ENCODE data around the gene GUCY1A1.

GUCY1A1 gene

GRCh38 chr4:155745984-155746383 is 79.3 kb downstream of the GUCY1A1 start:
- DNase-seq = no peak

- no peak for DNase-seq
These were observed 81.4 kb downstream of the GUCY1A1 start for GRCh38 chr4:155748039-155748438.

DNA sequence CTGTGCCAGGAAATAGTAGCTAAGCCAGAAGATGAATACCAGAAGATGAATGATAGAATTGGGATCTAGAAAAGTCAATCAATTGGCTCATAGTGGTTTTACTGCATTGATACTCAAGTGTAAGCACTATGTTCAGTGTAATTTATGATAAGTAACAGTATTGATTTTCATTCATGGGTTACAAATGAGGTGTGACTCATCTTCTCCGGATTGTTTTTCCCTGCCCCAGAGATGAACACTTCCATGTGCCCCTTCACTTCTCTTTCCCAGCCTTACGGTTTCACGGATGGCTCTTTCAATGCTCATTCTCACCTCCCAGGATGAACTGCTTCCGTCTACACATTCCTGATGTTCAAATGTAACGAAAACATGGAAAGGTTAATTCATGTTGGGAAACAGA is 82.4 kb downstream of the GUCY1A1 start:
- DNase-seq = no peak

GRCh38 chr4:155751569-155751968 is 84.9 kb downstream of the GUCY1A1 start:
- no peak for DNase-seq

DNA sequence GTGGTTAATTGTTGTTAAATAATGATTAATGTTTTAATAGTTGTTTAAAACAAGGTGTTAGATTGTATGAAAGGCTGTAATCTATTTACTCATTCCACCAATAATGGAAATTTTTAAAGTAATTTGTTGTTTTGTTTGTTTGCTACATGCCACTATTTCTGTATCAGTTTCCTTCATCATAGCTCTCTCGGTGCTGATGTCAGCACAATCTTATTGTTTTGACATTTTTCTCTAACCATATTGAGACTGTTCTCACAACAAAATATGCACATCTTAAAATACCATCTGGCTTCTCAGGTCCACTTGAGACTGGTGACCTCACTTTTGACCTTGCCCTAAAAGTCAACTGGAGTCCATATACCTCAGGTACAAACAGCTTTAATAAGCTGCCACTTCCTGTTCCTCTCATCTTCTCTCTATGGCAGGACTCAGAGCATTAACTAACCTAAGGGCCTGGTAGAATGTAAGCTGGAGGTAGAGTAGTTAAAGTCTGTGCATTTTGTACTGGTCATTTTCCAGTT is 91.2 kb downstream of the GUCY1A1 start:
- no peak for DNase-seq

DNA sequence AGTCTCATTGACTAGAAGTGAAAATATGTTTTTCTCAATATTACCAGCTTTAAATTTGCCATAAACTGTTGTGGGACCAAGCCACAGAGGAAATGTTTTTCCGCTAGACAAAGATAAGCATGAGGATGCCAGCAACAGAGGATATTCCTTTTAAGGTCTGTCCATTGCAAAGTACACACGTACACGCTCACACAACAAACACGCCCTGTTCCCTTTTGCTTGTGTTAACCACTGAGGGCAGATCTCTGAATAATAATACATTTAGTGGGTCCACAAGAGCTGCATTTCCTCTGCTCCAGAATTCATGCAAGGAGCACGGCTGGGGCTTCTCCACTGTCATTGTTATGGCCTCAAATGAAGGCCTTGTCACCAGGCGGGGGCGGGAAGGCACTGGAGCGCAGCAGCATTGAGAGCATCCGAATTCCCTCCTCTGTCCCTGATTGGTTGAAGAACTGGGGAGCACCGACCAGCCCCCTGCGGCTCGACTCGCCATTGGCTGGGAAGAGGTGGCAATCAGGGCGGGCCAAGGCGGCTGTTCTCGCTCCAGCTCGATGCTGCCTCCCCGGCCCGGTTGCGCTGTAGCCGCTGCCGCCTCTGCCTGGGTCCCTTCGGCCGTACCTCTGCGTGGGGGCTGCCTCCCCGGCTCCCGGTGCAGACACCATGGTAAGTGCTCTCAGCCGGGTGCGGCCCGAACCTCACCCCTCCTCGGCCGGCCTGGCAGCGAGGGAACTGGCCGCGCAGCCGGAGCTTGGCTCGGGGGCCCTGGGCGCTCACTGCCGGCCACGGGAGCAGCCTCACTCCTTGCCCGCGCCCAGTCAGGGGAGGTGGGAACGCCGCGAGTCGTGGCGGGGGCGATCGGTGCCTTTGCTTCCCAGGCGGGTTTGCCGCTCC is 92.1 kb downstream of the GUCY1A1 start, which contains the start of gene GUCY1B1:
TSS of gene GUCY1B1 (plus strand) at position 541 of the 891 bp plus-strand sequence. CDS start at position 661, 120 bp downstream.
- DNase-seq = peak; percentile 65

GRCh38 chr4:155759372-155760252 is 93.0 kb downstream of the GUCY1A1 start:
- DNase-seq = peak; percentile 4

DNA sequence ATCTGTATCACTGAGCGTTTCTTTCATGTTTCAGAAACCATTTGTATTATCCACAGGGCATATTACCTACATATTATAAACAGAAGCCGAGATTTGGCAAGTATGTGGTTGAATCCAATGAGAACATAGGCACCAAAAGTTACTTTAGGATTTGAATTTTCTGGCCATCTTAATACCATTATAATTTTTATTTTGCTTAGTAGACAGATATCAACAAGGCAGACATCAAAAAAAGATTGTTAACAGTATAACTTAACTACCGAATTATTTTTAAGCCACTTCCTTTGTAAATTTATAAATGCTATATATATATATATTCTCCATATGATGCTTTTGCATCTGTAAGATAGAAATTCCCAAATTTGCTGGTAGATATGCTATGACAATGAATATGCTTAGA is 94.4 kb downstream of the GUCY1A1 start:
- no peak for DNase-seq

DNA sequence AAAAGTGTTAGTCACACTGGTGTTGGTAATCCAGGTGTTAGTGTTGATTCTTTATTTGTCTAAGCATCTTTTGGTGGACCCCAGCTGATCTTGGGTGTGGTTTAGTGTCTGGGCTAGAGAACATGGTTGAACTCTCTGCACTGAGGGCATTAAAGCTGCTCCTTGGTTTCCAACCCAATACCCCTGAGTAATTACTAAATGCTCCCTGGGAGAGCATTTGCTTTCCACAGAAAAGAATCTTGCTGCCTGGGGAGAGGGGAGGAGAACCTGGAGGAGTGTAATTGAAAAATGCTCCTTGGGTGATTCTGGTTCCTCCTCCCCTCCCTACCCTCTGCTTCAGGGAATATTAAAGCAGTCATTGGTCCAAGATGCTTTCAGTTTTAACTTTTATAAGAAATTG is 95.3 kb downstream of the GUCY1A1 start:
- no peak for DNase-seq

DNA sequence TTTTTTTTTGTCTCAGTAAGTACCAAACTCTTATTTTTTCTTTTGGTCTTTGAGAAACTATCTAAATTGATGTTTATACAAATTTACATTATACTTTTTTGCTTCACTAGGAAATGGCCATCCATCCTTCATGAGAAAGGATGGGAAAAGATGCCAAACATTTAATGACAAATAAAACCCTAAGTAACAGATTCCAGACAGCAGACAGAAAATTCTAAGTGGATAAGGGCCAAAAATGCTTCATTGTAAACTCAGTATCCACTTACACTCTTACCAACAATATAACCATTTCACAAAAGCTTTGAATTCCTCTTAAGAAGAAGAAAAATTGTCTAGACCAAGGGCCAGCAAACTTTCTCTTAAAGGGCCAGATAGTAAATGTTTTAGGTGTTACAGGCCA is 95.7 kb downstream of the GUCY1A1 start:
- DNase-seq = no peak

DNA sequence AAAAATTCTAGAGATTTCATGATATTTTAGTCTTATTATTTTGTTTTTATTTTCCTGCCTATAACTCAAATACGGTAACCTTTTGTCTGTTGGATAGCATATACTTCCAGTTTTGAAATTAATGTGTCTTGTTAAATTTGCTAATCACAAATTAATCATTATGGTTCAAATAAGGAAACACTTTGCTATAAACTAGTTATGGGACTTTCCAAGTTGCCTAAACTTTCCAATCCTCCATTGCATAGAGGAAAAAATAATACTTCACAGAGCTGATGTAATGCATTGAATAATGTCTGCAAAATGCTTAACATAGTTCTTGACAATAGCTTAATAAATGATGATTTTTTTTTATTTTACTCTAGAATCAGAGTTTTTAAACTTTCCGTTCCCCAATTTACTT is 96.9 kb downstream of the GUCY1A1 start:
- no peak for DNase-seq

DNA sequence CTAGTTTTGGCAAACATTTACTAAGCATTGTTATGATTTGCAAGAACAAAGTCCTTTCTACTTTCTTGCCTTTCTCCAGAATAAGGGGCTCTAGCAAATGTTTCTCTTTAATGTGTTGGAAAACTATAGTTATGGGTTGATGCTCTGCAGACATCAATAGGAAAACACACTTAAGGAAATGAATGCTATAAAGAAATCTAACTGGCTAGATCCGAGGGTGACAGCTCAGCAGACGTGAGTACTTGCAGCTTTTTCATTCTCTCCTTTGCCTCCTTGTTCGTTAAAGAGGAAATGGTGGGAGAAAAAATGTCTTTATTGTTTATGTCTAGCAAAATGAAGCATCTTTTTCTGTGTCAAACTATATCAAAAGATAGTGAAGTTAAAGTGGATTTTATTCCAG is 98.5 kb downstream of the GUCY1A1 start:
- DNase-seq = no peak

GRCh38 chr4:155766622-155767021 is 100.0 kb downstream of the GUCY1A1 start:
- no peak for DNase-seq

DNA sequence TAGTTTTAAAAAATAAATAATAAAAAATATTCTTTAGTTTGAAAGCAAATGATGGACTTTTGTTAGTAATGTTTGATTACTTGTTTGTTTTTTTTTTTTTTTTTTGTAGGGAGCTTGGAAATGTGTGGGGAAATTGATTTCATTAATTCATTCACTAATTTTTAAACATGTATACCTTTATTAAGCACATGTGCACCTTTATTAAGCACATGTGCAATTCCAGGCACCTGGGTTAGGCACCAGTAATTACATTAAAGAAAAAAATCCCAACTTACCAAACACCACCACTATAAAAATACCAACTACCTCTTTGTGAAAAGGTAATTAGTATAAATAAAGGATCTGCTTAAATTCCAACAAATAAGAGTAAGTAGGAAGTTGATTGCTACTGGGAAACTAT is 101.7 kb downstream of the GUCY1A1 start:
- DNase-seq = no peak

DNA sequence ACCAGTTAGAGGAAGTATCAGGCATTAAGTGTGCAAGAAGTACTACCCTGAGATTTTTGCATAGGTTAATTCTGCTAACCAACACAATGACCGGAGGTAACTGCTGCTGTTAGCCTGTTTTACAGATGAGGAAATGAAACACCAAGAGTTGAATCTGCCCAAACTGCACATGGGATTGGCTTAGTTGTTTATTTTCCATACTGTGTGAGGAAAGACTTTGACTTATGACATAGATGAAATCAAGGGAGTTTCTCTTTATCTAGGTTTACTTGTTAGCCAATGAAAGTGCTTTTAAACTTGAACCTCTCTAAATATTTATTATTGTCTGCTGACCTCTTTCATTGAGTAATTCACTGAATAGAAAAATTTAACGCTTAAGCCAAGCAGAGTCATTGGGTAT is 102.4 kb downstream of the GUCY1A1 start:
- no peak for DNase-seq

- no peak for DNase-seq
These were observed 106.0 kb downstream of the GUCY1A1 start for GRCh38 chr4:155772459-155773195.

- DNase-seq = no peak
These were observed 106.7 kb downstream of the GUCY1A1 start for GRCh38 chr4:155773196-155773800.

DNA sequence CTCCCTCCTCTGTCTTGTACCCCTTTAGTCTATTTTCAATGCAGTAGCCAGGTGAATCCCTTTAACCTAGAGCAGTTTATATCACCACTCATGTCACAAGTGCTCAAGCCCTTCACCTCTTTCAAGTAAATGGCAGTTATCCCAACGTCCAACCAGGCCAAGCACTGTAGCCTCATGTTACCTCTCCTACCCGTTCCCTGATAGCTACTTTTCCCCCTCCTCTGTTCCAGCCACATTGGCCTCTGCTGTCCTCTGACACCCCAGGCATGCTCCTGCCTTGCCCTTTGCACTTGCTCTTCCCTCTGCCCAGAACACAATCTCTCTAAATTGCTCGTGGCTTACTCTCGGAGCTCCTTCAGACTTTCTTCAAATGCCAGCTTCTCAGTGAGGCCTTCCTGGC is 107.4 kb downstream of the GUCY1A1 start:
- no peak for DNase-seq

DNA sequence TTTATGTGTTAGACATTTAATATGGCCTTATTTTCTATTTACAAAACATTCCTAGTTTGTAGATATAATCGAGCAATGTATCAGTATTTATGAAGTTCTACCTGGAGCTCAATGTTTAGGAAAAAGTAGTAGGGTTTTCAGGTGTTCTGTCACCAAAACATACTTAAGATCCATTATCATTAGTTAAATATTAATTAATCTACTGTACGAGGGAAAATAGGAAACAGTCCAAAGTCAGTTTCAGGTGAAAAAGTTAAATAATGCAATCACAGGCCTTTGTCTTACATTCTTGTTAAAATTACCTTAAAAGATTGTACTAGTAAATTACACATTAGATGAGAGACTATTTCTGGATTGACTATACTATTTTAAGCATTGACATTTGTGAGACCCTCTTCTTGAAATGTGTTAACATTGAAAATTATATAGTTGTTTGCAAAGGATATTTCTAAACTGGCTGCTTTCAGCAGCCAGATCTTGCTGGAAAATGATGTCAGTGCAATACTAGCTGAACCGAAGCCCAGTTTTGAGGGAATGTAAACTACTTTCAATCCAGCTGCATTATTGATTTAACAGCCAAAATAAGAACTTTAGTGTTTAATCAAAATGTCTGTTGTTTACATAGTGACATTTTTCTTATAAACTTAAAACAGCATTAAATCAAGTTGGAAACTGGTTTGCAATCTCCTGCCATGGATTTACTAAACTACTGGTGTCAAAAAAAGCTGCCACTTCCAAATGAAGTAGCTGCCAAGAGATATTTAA is 111.5 kb downstream of the GUCY1A1 start:
- DNase-seq = no peak

- DNase-seq = no peak
These were observed 114.1 kb downstream of the GUCY1A1 start for GRCh38 chr4:155780775-155781174.

DNA sequence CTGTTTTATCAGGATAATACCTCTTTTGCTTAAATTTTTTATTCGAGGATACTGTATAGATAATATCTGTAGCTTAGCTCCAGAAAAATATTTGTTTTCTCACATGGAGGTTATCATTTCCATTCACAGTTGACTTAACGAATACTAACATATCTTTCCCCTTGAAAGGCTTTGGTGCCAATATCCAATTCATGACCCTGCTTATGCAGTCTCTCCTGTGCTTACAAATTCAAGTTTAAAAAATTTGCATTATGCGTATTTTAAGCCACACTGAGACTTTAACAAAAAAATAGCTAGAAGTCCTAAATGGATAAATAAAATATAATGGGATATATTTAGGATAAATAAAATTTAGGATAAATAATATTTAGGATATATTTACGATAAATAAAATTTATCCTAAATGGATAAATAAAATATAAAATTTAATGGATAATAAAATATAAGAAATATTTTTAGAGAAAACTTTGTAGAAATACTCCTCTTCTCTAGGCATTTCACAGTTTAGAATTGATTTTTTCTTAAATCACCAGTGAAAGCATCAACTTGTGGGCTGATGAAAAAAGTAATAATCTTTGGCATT is 114.7 kb downstream of the GUCY1A1 start:
- DNase-seq = no peak

All from stimulated activated CD4-positive, alpha-beta T cell treated with anti-CD3 and anti-CD28 coated beads, Interleukin-4, amount 100 ng/mL, for 1 hour (primary cell).